Measurements from ENCODE around the gene HLCS.

HLCS gene

DNA sequence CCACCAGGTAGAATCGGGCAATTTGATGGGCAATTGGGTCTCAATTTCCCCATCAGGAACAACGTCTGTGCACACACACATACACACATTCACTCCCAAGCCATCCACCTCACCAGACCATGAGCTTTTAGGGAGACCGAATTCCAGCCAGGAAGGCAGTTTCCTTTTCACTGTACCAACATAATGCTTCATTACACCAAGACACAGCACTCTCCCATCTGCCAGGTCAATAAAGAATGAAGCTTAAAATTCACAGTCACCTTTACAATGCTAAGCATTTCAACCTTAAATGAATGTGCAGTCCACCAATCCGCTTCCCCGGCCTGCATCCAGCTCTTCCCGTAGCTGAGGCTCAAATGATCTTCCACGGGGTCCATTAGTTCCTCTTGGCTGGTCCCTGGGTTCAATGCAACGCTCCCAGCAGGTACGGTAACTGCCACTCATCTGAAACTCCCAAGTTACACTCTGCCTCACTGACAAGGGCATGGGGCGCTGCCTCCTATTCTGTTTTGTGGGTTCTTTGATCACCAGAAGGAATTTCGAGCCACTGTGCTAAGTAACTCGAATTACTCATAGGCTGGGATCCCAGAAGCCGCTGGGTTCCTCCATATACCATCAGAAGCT lies 162.5 kb downstream of the HLCS start:
- DNase-seq = no peak

DNA sequence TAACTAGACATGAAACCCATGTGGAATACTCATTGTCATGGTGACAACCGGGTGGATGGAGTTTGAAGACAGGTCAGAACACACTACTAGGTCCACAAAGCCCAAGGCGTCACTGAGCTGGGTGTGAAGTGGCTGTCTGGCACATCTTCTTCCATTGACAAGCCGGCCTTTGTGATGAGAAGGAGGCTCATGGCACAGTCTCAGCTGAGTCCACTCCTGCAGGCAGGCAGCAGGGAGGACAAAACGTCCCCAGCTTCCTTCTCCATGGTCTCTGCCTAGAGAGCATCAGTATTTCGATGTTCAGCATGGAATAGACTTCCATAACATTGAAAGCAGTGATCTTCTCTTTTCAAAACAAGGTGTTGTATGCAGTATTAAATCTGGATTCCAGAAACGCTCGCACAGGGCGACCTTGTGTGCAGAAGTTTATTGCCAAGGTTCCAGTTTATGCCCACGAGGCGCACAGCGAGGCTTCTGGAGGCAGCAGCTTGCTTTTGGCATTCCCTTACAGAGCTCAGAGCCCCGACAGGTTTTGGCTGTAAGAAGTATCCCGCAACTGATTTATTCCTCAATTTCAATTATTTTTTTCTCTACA lies 163.3 kb downstream of the HLCS start:
- DNase-seq = no peak

DNA sequence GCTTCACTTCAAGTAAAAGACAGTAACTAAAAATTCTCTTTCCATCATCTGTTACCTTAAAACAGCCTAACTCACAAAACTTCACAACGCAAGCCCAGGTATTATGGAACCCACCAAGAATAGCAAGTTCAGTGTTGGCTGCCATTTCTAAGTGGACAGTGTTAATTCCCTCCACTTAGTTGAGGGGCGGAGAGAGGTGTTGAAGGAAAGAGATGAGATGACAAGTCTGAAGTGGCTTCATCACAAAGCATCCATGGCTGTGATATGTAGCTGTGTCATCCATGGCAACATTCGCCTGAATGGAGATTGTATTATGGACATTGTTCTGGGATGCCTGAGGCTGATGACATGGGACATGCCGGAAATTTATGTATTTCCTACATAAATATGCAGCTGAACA lies 165.7 kb downstream of the HLCS start:
- DNase-seq = no peak

DNA sequence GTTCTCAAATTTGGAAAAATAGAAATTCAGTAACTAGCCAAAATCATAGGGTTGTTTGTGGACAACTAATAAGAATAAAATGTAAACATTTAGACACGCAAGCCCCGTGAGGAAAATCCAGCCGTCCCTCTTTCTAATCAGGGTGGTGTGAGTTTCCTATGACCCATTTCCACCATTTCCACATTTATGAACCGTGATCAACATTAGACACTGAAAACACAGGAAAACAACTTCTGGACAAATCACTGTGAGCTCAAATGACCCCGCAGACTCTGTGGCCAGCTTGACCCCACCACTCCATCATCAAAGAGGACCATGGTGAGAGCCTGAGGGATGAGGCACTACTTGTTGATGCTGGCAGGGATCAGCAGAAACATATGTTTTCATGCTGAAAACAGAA lies 166.6 kb downstream of the HLCS start:
- no peak for DNase-seq

DNA sequence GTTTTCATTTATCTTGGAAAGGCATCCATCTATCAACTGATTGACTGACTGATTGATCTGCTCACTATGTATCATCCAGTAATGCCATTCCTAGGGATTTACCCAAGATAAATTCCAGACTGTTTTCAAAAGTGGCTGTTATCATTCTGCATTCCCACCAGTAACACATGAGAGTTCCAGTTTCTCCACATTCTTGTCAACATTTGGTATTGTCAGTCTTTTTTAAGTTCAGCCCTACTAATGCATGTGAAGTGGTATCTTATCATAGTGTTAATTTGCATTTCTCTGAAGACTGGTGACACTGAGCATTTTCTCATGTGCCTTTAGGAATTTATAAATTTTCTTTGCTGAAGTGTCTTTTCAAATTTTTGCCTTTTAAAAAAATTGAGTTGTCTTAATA lies 168.0 kb downstream of the HLCS start:
- no peak for DNase-seq

DNA sequence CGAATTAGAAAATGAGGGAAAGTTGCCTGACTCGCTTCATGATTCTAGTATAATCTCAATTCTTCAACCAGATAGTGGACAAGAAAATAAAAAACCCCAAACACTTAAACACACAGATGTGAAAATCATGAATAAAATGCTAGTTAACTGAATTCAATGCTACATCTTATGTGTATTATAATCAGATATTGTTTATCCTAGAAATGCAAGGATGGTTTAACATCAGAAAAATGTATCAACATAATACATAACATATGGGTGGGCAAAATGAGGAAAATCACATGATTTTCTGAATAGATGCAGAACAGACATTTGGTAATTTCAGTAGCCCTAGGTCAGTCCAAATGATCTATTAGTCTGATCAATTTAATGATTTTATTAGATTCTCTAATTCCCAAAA lies 170.4 kb downstream of the HLCS start:
- no peak for DNase-seq

DNA sequence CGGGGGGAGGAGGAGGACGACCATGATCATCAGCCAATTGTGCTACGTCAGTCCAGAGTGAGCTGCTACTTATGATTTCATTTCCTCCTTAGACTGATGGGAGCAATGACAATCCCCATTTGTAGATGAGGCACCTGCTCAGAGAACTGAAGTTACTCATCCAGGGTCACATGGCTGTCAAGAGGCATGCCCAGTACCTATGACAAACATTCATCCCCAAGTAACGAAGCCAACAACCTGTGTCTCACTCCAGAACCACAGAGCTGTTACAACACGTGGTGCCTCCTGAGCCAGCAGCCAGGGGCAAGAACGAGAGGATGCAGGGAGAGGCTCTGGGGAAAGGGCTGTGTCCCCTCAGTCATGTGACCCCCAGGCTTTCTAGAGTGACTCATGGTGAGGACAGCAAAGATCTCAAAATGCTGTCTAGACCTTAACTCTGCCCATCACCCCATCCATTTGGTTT lies 173.9 kb downstream of the HLCS start:
- no peak for DNase-seq

DNA sequence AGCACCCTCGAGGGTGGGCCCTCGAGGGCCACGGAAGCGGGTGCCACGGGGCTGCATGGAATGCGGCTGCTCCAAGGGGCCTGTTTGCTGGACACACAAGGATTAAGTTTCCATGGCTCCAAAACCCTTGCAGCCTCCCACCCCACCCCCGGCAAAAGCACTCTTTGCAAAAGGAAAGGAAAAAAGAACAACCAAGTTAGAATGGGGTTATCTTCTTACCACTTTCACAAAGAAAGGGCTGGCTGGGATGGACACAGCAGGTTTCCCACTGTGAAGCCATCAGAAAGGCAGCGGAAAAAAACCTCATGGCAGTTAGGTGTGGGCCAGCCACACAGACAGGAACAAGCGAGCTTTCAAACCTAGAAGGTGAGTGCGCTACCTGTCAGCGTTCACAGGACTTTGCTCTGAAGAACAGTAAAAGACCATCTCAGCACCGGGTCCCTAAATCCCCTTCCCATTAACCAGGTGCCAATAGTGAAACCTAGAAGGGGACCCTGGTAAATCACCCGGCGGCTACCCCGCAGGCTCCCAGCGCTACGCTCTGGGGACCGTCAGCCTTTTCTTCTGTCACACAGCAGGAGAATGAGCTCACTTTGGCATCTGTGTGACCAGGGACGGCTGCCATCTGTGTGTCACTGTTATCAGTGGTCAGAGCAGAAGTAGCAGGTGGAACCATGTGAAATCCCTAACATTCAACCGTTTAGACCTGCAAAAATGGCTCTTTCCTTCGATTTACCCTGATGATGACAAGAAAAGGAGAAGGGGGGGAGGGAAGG lies 174.6 kb downstream of the HLCS start:
- no peak for DNase-seq

DNA sequence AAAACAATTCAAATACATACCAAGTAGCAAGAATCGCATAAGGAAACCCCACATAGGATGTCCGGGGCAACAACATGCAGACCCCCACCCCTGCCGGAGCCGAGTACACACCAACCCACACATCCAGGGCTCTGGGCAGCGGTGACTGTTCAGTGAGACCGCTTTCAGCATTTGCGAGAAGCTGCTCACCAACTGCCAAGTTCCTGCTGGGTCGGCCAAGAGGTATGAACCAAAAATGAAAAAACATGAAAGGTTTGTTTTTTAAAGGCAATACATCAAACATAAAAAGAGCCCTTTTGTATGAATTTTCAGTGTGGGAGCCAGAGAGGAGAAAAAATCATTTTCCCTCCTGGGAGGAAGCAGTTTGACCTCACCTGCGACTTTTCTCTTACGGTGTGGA lies 175.3 kb downstream of the HLCS start:
- no peak for DNase-seq

DNA sequence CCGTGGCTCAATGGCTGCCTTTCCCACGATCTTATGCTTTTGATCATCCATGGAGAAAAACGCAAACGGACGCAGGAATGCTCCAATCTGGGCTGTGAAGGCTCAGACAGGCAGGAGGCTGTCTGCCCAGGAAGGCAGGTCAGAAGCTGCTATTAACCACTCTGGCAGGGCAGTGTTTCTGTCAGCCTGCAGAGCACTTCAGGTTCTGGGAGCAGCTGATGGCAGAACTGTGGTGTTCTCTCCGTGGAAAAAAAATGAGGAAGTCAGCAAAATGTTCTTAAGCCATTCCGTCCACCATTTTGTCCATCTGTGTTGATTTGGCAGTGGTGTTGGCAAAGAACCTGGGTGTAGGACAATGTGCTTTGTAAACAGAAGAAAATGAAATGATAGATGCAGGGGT lies 175.9 kb downstream of the HLCS start:
- DNase-seq = no peak

DNA sequence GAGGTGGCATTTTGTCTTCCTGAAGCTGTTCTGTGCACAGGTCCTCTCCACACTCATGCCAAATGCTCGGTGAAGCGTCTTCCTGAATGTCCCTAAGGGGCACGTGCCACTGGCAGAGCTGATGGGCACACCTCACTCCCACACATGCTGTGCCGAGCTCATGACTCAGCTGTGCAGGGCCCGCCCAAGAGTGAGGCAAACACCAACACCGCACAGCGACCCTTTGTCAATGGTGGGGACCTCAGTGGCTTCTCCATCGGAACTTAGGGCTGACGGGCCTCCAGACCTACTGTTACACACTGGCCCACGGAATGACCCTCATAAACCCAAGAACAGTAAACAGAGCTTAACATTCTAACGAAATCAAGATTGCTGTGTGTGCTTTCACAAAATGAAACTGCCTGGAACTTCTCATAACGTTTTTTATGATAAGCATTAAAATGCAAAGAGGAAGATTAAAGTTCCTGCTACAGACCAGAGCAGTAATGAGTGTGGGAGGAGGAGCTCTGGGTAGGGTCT lies 178.3 kb downstream of the HLCS start:
- no peak for DNase-seq

DNA sequence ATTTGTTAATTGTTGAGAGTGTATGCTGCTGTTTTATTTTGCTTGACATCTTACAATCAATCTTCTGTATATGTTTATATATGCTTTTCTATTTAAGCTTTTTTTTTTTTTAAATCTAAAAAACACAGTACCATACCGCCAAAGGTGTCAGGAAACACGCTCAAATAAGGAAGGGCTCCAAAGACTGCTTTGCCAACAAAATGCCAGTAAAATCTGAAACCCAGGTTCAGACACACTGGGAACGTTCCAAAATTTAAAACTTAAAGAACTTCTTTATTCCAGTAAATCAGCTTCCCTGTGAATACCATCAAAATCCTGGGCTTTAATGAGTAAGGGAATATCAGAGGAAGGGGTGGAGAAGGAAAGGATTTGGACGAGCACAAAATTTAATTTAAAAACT lies 180.3 kb downstream of the HLCS start:
- DNase-seq = no peak

DNA sequence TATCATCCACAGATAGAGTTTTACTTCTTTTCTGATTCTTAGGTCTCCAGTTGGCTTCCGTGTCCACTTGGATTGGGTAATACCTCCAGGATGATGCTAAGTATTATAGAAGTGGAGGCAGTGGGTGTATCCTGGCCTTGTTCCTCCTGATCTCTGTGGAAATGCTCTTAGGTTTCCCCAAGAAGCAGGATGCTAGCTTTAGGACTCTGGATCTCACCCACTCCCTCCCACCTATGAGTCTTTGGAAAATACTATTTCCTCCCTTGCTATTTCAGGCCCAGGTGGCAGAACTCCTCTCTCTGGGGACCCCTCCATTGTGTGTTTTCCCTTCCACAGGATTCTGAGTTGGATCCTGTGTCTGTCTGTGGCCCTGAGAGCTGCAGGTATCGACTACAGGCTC lies 180.9 kb downstream of the HLCS start:
- no peak for DNase-seq

DNA sequence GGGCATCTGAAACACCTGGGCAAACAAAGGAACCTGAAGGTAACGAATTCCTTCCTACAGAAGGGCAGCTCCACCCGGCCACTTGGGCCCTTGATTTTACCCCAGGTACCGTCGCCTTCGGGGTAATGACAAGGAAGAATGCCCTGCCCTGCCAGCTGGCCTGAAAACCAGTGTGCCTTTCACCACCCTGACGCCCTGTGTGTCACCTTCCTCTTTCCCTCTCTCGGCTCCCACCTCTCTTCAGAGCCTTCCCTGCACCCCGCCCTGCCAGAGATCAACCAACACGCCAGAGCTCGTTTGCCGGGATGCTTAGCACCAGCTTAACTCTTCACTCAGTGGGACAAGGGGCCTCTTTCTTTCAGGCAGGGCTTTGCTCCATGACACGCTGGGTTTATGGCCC lies 181.5 kb downstream of the HLCS start:
- DNase-seq = no peak

DNA sequence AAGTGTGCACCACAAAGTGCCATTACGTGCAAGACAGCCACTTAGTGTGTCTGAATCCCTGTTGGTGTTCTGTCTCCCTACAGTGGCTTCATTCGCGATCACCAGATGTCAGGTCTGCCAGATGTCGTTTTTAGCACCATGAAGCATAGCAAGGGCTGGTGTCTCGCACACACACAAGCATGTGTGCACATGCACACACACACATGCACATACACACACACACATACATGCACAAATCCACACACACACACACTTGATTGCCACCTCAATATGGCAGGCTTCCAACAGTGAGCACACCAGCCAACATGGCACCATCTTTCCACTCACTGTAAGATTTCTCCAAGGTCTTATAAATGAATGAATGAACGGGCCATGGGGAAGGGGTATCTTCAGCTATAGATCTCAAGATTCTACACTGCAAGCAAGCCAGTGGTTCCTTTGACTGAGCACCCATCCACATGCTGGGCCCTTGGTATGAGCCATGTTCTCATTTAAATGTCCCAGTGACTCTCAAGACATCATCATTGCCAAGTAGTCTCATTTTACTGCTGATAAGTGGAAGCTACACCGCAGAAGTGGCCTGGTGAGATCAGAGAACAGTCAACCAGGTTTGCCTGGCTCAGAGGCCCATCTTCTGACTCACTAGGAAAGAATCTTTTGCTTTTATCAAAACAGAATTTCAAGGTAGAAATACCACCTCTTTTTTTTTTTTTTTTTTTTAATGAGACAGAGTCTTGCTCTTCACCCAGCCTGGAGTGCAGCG lies 182.7 kb downstream of the HLCS start:
- no peak for DNase-seq

DNA sequence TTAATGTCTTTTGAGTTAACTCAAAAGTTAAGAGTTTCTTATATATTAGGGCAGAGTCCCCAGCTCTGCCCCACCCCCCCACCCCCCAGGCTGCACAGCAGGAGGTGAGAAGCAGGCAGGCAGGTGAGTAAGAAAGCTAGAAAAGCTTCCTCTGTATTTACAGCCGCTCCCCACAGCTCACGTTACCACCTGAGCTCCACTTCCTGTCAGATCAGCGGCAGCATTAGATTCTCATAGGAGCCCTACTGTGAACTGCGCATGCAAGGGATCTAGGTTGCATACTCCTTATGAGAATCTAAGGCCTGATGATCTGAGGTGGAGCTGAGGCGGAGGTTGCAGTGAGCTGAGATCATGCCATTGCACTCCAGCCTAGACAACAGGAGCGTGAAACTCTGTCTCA lies 185.6 kb downstream of the HLCS start:
- DNase-seq = no peak

DNA sequence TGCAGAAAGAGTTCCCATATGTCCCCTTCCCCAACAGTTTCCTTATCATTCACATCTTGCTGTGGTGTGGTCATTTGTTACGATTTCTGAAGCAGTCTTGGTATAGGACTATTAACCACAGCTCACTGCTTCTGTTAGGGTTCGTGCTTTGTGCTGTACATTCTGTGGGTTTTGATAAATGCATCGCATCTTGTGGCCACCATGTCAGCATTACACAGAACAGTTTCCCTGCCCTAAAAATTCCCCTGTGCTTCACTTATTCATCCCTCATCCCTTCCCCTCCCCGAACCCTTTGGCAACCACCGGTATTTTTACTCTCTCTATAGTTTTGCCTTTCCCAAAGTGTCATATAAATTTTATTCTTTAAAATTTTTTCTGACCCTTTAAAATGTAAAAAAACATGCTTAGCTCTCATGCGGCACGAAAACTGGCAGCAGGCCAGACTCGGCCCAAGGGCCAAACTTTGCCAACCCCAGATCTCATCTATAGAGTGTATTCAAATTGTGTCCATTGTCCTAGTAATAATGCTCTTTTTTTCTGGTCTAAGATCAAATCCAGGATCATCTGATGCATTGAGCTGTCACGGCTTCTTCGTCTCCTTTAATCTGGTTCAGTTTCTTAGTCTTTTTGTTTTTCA lies 189.4 kb downstream of the HLCS start:
- DNase-seq = no peak

DNA sequence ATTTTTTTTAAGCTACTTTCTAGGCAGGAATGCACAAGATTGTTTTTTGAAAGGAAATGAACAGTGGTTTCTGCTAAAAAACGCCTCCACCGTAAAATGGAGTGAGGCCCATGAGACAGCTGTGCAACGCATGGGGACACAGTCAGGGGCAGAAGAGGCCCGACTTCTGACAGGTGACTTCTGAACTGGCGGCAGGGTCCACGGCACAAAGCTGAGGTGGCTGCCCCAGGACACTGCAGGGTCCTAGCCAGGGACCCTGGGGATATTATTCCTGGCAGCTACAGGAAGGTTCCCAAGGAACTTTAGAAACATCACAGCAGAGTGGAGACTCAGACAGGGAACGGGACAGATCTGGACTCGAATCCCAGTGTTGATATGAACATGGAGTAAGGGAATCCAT lies 192.5 kb downstream of the HLCS start:
- no peak for DNase-seq

DNA sequence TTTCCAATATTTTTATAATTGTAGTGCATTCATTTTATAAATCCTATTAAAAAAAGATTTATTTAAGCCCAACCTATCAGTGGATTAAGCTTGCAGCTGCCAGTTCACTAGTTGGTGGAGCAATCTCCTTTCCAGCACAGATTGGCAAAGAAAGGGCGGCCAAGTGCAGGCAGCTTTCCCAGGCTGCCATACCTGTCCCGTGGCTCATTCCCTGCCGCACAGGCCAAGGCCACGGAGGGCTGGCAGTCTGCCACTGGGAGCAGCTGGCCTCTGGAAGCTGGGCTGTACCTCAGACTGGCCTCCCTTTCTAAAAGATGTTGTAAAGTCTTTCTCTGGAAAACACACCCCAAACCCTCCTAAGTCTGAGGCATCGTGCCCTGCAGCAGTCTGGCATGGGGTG lies 193.4 kb downstream of the HLCS start:
- DNase-seq = peak; percentile 74

DNA sequence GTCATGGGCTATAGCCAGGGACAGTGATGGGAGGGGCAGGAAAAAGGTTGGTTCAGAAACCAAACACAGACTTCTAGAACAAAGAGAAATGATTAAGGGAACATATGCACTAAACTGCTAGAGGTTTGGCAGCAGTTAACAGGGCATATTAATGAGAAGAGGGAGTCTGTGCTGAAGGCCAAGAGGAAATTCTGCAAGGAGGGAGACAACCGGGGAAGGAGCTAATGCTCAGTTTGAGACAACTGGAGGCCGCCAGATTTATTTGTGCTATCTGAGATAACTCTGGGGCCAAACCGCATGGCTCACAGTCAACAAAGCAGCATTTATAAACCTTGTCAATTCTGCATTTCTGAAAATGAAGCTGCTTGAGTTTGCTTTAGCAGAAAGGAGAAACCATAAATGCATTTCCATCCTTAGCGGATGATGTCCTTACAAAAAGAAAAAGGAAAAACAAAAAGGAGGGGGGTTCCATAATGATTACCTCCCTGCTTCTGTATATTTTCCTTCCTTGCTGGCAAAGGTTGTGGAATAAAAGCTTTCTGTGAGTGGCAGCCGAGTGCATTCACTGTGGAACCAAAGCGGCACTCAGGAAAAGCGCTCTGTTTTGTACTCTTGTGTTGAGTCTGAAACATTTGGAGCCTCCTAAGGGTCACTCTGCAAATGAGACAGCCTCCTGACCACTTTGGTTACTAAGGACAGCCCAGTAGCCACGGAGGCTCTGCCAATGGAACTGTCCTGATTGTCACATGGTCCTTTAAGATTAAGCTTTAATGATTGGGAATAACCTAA lies 197.2 kb downstream of the HLCS start:
- peak; percentile 21 for DNase-seq

DNA sequence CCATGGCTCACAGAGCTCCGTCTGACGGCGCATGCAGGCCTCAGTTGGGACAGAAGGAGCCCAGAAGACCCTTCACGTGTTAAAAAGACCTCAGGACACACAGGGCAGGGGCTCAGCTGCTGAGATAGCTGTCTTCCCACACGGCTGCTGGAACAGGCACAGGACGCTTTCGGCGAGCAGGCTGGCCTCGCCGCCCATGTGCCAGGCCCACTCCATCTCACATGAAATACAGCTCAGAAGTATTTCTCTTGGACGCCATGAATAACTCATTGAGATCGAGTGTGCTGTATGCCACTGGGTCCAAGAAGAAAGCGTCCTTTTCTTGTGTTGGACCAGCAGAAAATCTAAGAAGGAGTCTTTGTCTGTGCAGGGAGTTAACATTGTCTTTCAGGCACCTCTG lies 198.0 kb downstream of the HLCS start:
- DNase-seq = no peak

DNA sequence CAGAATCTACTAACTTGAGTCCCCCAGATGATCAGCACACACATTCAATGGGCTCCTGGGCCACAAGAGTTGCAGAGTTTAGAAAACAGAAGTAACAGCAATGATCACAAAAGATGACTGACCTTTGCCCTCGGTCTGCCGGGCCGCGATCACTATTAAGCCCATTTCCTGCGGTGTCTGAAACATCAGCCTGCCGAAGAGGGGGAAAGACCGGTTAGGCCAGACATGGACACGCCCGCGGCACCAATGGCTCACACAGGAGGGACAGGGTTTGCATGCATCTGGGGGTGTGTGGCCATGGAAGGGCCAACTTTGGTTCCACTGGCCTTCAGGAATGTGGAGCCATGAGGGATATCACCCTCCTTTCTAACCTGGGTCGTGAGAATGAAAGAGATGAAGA lies 199.4 kb downstream of the HLCS start:
- no peak for DNase-seq
